Fibroblast of villous mesenchyme (primary cell): ENCODE results near the gene BSCL2. TPM values are rescaled to one million over a fixed set of nuclear protein-coding genes. Genes with fewer than 3 reads are reported as not detected.
A peak's percentile ranks its signal among the peaks of the same experiment; 100 is the strongest.

ENCODE experiments used
- DNase-seq: peaks from one replicate; pipeline ENCODE4 v3.0.0-alpha.2; 2010; ENCODE audit warnings: low read depth
- H3K4me3 ChIP-seq: 2 replicates; pipeline ENCODE4 v1.5.1; 2011; ENCODE audit warnings: low read depth, mild to moderate bottlenecking, low read length
- small RNA-seq: library from RNA; depleted of rRNA; stranded (forward); fragments of <200 nt; gene quantifications from one replicate; pipeline ENCODE3, GENCODE V24; 2012
- total RNA-seq: library from RNA; depleted of rRNA; stranded (reverse); fragments of >200 nt; gene quantifications from 2 replicates; pipeline ENCODE4 v1.2.3, GENCODE V29; 2012
- TF ChIP-seq, protein P1 (sequence below): IDR thresholded peaks from 2 replicates; pipeline ENCODE4 v1.5.1; 2012; ENCODE audit warnings: low read depth, mild to moderate bottlenecking, low read length; ENCODE audit not compliant: insufficient read depth

Gene BSCL2
- total RNA-seq, 1 donor: 53.5 TPM

DNA sequence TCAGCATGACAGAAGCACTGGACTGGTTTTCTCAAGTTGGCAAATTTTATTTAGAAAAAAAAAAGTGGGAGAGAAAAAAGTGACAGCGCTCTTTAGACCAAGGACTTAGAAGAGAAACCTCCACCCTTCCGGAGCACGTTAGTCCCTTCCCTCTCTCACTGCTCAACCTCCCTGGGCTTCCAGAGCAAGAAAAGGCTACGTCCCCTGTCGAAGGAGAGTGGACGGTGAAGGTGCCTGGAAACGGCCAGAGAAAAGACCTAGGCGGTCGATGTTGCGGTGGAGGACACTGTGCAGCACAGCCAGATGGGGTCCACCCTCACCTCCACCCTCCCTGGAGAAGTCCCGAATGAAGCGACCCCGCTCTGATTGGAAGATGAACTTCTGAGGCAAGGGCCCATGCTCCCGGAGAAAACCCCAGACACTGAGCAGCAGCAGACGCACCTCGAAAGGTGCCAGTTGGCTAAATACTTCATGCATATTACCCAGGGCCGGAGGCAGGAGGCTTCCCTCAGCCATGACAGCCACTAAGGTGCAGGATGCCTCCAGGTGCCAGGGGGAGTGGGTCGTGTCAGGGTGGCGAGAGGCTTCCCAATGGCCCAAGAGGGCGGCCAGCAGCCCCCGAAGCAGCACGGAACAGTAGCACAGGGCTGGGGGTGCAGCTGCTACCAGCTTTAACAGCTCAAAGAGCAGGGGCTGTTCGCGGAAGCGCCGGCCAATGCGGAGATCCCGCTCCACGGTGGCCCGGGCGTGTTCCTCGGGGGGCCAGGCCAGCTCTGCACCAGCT lies 60.2 kb downstream of the BSCL2 start:
- no peak overlapping the region for H3K4me3 ChIP-seq
- TF ChIP-seq, protein P1, sequence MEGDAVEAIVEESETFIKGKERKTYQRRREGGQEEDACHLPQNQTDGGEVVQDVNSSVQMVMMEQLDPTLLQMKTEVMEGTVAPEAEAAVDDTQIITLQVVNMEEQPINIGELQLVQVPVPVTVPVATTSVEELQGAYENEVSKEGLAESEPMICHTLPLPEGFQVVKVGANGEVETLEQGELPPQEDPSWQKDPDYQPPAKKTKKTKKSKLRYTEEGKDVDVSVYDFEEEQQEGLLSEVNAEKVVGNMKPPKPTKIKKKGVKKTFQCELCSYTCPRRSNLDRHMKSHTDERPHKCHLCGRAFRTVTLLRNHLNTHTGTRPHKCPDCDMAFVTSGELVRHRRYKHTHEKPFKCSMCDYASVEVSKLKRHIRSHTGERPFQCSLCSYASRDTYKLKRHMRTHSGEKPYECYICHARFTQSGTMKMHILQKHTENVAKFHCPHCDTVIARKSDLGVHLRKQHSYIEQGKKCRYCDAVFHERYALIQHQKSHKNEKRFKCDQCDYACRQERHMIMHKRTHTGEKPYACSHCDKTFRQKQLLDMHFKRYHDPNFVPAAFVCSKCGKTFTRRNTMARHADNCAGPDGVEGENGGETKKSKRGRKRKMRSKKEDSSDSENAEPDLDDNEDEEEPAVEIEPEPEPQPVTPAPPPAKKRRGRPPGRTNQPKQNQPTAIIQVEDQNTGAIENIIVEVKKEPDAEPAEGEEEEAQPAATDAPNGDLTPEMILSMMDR: no peak
- DNase-seq: no peak

DNA sequence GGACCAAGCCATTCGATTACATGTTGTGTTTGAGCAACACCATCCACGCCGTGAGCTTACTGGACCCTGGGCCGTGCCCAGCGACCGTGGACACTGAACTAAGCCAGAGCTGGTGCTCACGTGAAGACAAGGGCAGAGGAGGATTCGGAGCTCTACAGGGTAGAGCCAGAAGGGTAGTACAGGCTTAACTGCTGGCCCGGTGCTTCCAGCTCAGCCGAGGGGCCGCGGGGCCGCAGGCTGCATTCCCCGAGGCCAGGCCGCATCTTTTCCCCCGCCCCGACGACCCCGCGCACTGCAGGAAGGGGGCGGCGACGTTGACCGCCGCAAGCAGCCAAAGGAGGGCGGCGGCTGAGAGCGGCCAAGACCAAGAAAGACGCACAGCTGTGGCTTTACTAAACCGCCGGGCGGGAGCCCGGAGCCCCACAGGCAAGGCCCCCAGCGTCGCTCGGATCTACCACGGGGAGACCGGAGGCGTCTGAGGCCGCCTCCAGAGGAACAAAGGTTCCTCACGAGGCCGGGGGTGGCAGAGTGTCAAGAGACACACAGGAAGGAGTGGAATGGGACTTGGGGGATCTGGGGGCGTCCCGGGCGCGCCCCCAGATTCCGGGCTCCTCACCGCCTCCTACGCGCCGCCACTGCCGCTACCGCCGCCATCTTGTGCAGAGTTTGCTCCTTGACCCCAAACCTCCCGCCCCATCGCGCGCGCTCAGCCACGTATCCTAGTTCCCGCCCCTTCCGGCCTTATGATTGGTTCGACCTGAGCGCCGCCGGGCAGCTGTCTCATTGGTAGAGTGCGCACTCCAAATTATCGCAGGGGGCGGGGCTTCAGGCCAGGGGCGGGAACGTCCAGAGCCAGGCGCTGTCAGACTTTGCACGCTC lies 61.0 kb downstream of the BSCL2 start, which contains the start of gene GANAB:
TSS of gene GANAB (minus strand) at position 668 of the 879 bp plus-strand sequence. CDS start at position 654, 14 bp downstream.
- DNase-seq: peak; percentile 98
- peak within 1 kb of the TSS; percentile 96 for H3K4me3 ChIP-seq

DNA sequence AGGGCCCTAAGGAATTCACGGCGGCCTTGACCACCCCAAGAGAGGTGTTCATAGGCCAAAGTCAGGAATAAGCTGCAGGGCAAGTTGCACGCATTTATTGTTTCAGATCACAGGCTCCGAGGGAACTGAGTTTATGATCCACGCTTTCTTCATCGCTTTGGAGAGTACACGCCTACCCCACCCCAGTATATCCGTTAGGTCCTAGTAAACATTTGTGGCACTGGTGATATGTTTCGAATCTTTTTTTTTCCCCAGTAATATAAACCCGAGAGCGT lies 61.6 kb downstream of the BSCL2 start:
- TF ChIP-seq, protein P1: no peak
- peak; percentile 19 for DNase-seq

More for the DNA sequence above, 61.0 kb downstream of the BSCL2 start, which contains the start of gene GANAB:
- TF ChIP-seq, protein P1: no peak

DNA sequence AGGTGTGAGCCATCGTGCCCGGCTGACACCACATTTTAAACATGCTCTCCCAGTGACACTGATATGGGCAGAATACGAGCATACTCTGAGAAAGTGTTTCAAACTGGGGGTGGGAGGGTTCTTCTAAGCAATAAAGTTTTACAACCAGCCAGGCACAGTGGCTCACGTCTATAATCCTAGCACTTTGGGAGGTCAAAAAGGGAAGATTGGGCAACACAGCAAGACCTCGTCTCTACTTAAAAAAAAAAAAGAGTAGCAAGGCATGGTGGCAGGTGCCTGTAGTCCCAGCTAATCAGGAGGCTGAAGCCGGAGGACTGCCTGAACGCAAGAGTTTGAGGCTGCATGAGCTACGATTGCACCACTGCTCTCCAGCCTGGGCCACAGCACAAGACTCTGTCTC lies 63.0 kb downstream of the BSCL2 start:
- TF ChIP-seq, protein P1: no peak
- no peak overlapping the region for H3K4me3 ChIP-seq

More for the DNA sequence above, 61.6 kb downstream of the BSCL2 start:
- H3K4me3 ChIP-seq: peak overlapping the region; percentile 96

More for the DNA sequence above, 63.0 kb downstream of the BSCL2 start:
- peak; percentile 72 for DNase-seq

Small RNAs within 50 kb of the gene (small RNA-seq; reads per million reads assigned to genes)
- gene SNORA57: not detected

Other genes with a start within 250 kb of the BSCL2 start
- 474 and 514 TPM in 2 replicates for gene AHNAK, start 160.6 kb downstream of the BSCL2 start, total RNA-seq
- gene EEF1G, start 133.5 kb downstream of the BSCL2 start, total RNA-seq: 876 and 1,014 TPM in 2 replicates
- 4.3 and 5.2 TPM in 2 replicates for gene TUT1, start 115.9 kb downstream of the BSCL2 start, total RNA-seq
- gene MTA2, start 105.6 kb downstream of the BSCL2 start, total RNA-seq: 145 and 197 TPM in 2 replicates
- 15.5 and 21.6 TPM in 2 replicates for gene EML3, start 94.6 kb downstream of the BSCL2 start, total RNA-seq
- 2.9 and 3.0 TPM in 2 replicates for gene ROM1, start 94.2 kb downstream of the BSCL2 start, total RNA-seq
- 35.4 and 36.3 TPM in 2 replicates for gene B3GAT3, start 85.4 kb downstream of the BSCL2 start, total RNA-seq
- gene GANAB, start 60.8 kb downstream of the BSCL2 start, total RNA-seq: 178 and 211 TPM in 2 replicates
- gene INTS5, start 54.1 kb downstream of the BSCL2 start, total RNA-seq: 20.7 and 21.6 TPM in 2 replicates
- 23.7 and 27.7 TPM in 2 replicates for gene C11orf98, start 42.2 kb downstream of the BSCL2 start, total RNA-seq
- 4.5 and 7.8 TPM in 2 replicates for gene CSKMT, start 42.1 kb downstream of the BSCL2 start, total RNA-seq
- gene UQCC3, start 35.8 kb downstream of the BSCL2 start, total RNA-seq: 6.5 and 10.0 TPM in 2 replicates
- gene LBHD1, start 35.2 kb downstream of the BSCL2 start, total RNA-seq: 4.3 and 7.4 TPM in 2 replicates
- 52.7 and 108 TPM in 2 replicates for gene UBXN1, start 28.4 kb downstream of the BSCL2 start, total RNA-seq
- 6.9 and 15.5 TPM in 2 replicates for gene LRRN4CL, start 17.9 kb downstream of the BSCL2 start, total RNA-seq
- gene GNG3, start 252 bp upstream of the BSCL2 start, total RNA-seq: not detected in 2 replicates
- 15.5 and 17.3 TPM in 2 replicates for gene HNRNPUL2, start 20.0 kb upstream of the BSCL2 start, total RNA-seq
- gene TTC9C, start 21.1 kb upstream of the BSCL2 start, total RNA-seq: 28.0 and 36.7 TPM in 2 replicates
- 12.9 and 13.4 TPM in 2 replicates for gene ZBTB3, start 46.7 kb upstream of the BSCL2 start, total RNA-seq
- gene POLR2G, start 54.2 kb upstream of the BSCL2 start, total RNA-seq: 45.8 and 55.7 TPM in 2 replicates
- gene TAF6L, start 64.0 kb upstream of the BSCL2 start, total RNA-seq: 16.8 and 22.2 TPM in 2 replicates
- gene TMEM179B, start 80.0 kb upstream of the BSCL2 start, total RNA-seq: 38.0 and 45.8 TPM in 2 replicates
- gene TMEM223, start 84.6 kb upstream of the BSCL2 start, total RNA-seq: 14.5 and 14.7 TPM in 2 replicates
- gene NXF1, start 98.0 kb upstream of the BSCL2 start, total RNA-seq: 28.3 and 33.2 TPM in 2 replicates
- 35.1 and 47.5 TPM in 2 replicates for gene STX5, start 124.6 kb upstream of the BSCL2 start, total RNA-seq
- gene TEX54, start 125.4 kb upstream of the BSCL2 start, total RNA-seq: not detected in 2 replicates
- 36.1 and 39.7 TPM in 2 replicates for gene WDR74, start 132.2 kb upstream of the BSCL2 start, total RNA-seq
- gene SLC3A2, start 173.5 kb upstream of the BSCL2 start, total RNA-seq: 117 and 190 TPM in 2 replicates
- not detected in 2 replicates for gene CHRM1, start 213.9 kb upstream of the BSCL2 start, total RNA-seq